Endothelial cell of umbilical vein (primary cell): ENCODE data around the gene ENPP3. TPM values are rescaled to one million over a fixed set of nuclear protein-coding genes. Genes with fewer than 3 reads are reported as not detected.

Experiments
- Bru-seq: library from RNA; stranded (reverse); fragments of 400-500 nt; gene quantifications from one replicate; lab custom pipeline; 2021; lab: Mats Ljungman, UMichigan
- BruChase-seq, 2 experiments: library from RNA; stranded (reverse); fragments of 400-500 nt; gene quantifications; one replicate each; lab custom pipeline; 2021; lab: Mats Ljungman, UMichigan
- BruUV-seq: library from RNA; stranded (reverse); fragments of 400-500 nt; replicated peaks from 2 replicates; lab custom pipeline; 2021; lab: Mats Ljungman, UMichigan
- CTCF ChIA-PET: fragments of 300-600, 350-600 bp; sonication (Branson Sonifier 250); formaldehyde crosslinking; loops from one replicate; lab custom pipeline; 2021; ENCODE audit warnings: antibody characterized with exemption, inconsistent platforms; lab: Charles Lee
- POLR2A ChIA-PET: fragments of 300-600, 350-600 bp; sonication (Branson Sonifier 250); formaldehyde crosslinking; loops from one replicate; lab custom pipeline; 2021; ENCODE audit warnings: antibody characterized with exemption, inconsistent platforms; lab: Charles Lee
- DNase-seq: peaks from one replicate; pipeline ENCODE4 v3.0.0-alpha.2; 2011; ENCODE audit warnings: low read depth, low spot score
- FAIRE-seq: peaks from 2 replicates; lab custom pipeline; 2011; peaks lifted over from hg19 to GRCh38; lab: Jason Lieb, UNC
- H2AFZ ChIP-seq: 2 replicates; pipeline ENCODE4 v1.6.0; 2012; ENCODE audit warnings: low read depth, low read length, control low read depth, inconsistent platforms
- H3K27ac ChIP-seq: 2 replicates; pipeline ENCODE4 v1.5.1; 2011; ENCODE audit warnings: low read depth, mild to moderate bottlenecking, control low read depth, low read length, moderate library complexity; ENCODE audit not compliant: insufficient read depth
- H3K27me3 ChIP-seq, 2 experiments: 2 replicates each; pipeline versions ENCODE4 v1.6.0 to v1.6.1; 2011; ENCODE audit warnings: low read length in 2 of 2, mixed read lengths in 1 of 2; ENCODE audit not compliant: control insufficient read depth in 2 of 2, insufficient read depth in 2 of 2
- H3K36me3 ChIP-seq, 2 experiments: 2 replicates in 1 of 2; 3 replicates in 1 of 2; pipeline ENCODE4 v1.5.1; 2011; ENCODE audit warnings: low read length in 2 of 2, mild to moderate bottlenecking in 1 of 2, moderate library complexity in 1 of 2; ENCODE audit not compliant: control insufficient read depth in 2 of 2, insufficient read depth in 2 of 2; ENCODE audit errors: extremely low read depth in 1 of 2
- H3K4me1 ChIP-seq: 3 replicates; pipeline ENCODE4 v1.5.1; 2011; ENCODE audit warnings: mild to moderate bottlenecking, low read length; ENCODE audit not compliant: control insufficient read depth, insufficient read depth; ENCODE audit errors: extremely low read depth
- H3K4me2 ChIP-seq: 2 replicates; pipeline ENCODE4 v1.6.1; 2011; ENCODE audit warnings: low read length, control low read depth, mixed read lengths; ENCODE audit not compliant: insufficient read depth
- H3K4me3 ChIP-seq, 3 experiments: fragments of 200-600 bp in 1 of 3; sonication (generic), shearing (Covaris generic) in 1 of 3; replicated peaks in 1 of 3; 2 replicates each; pipeline ENCODE4 v1.5.1; 2011 to 2016; ENCODE audit warnings: control low read depth in 3 of 3, low read length in 3 of 3, mild to moderate bottlenecking in 2 of 3, inconsistent platforms in 1 of 3, low read depth in 1 of 3, moderate library complexity in 1 of 3; ENCODE audit not compliant: insufficient read depth in 1 of 3
- H3K79me2 ChIP-seq: 2 replicates; pipeline ENCODE4 v1.6.0; 2012; ENCODE audit warnings: low read length, inconsistent platforms; ENCODE audit not compliant: control insufficient read depth, insufficient read depth
- H3K9ac ChIP-seq: replicated peaks from 2 replicates; pipeline ENCODE3; 2011; ENCODE audit warnings: low read length, control low read depth; ENCODE audit not compliant: insufficient read depth; ENCODE audit errors: extremely low read depth
- H3K9me1 ChIP-seq: replicated peaks from 3 replicates; pipeline ENCODE4 v1.6.0; 2011; ENCODE audit warnings: mild to moderate bottlenecking, low read length; ENCODE audit not compliant: control insufficient read depth, insufficient read depth; ENCODE audit errors: extremely low read depth
- H3K9me3 ChIP-seq: replicated peaks from 2 replicates; pipeline ENCODE4 v1.5.1; 2012; ENCODE audit warnings: low read length, inconsistent platforms; ENCODE audit not compliant: control insufficient read depth, insufficient read depth
- H4K20me1 ChIP-seq: replicated peaks from 2 replicates; pipeline ENCODE3; 2011; ENCODE audit warnings: mild to moderate bottlenecking, low read length; ENCODE audit not compliant: control insufficient read depth, insufficient read depth; ENCODE audit errors: extremely low read depth
- CTCF ChIP-seq, 2 donors: IDR thresholded peaks; 1 replicate in 1 of 2; 2 replicates in 1 of 2; pipeline ENCODE4 v1.5.1; 2011; ENCODE audit warnings: low read length in 2 of 2, mild to moderate bottlenecking in 2 of 2, moderate library complexity in 2 of 2, control low read depth in 1 of 2, inconsistent platforms in 1 of 2, low read depth in 1 of 2; ENCODE audit not compliant: insufficient read depth in 1 of 2; ENCODE audit errors: extremely low read depth in 1 of 2
- EZH2 ChIP-seq: IDR thresholded peaks from 2 replicates; pipeline ENCODE4 v1.6.1; 2012; ENCODE audit warnings: borderline replicate concordance, low read depth, mild to moderate bottlenecking, moderate library complexity, low read length, inconsistent platforms; ENCODE audit not compliant: severe bottlenecking
- FOS ChIP-seq: IDR thresholded peaks from 2 replicates; pipeline ENCODE4 v1.6.1; 2011; ENCODE audit warnings: mild to moderate bottlenecking, low read length, moderate library complexity, borderline replicate concordance; ENCODE audit not compliant: insufficient read depth
- GATA2 ChIP-seq: IDR thresholded peaks from 2 replicates; pipeline ENCODE4 v1.7.0; 2011; ENCODE audit warnings: low read depth, mild to moderate bottlenecking, moderate library complexity, mixed read lengths, low read length; ENCODE audit not compliant: insufficient read length, insufficient read depth
- MYC ChIP-seq: IDR thresholded peaks from one replicate; pipeline ENCODE4 v1.6.1; 2011; ENCODE audit warnings: mild to moderate bottlenecking, low read depth, low read length
- POLR2A ChIP-seq: IDR thresholded peaks from 2 replicates; pipeline ENCODE4 v1.6.1; 2012; ENCODE audit warnings: low read depth, mild to moderate bottlenecking, control low read depth, low read length
- dilution Hi-C: fragments of 300-500 bp; cut with MboI; formaldehyde crosslinking; loops from one replicate; pipeline ENCODE4 v1.15.0; 2019; ENCODE audit warnings: low sequenced_read_pairs; ENCODE audit not compliant: extremely low pct_ligation_motif_present
- intact Hi-C: fragments of 100-400 bp; cut with micrococcal nuclease; formaldehyde crosslinking; loops from one replicate; pipeline ENCODE4 v1.10.0; 2022
- long read RNA-seq: library from polyadenylated mRNA; stranded (forward); transcript quantifications from one replicate; pipeline ENCODE4 v2.0.0, GENCODE V29; 2021
- polyA minus RNA-seq, 3 experiments: library from RNA; depleted of rRNA, polyadenylated mRNA; stranded (reverse); fragments of >200 nt; gene quantifications; 1 replicate in 1 of 3; 2 replicates in 2 of 3; pipeline ENCODE4 v1.2.3, GENCODE V29; 2011
- polyA plus RNA-seq, 4 experiments: library from polyadenylated mRNA; depleted of rRNA in 3 of 4; stranded (reverse) in 3 of 4; unstranded in 1 of 4; fragments of >200 nt; gene quantifications; 2 replicates each; pipeline versions ENCODE4 v1.2.1 to v1.2.3, GENCODE V29; 2011 to 2012; ENCODE audit warnings: missing spikeins in 1 of 4
- total RNA-seq: library from RNA; stranded (reverse); gene quantifications from 2 replicates; pipeline ENCODE4 v1.2.3, GENCODE V29; 2021

The ENPP3 gene
- total RNA-seq, result not detected in 2 replicates
- polyA plus RNA-seq, result not detected in 2 replicates
- not detected in 2 replicates for polyA plus RNA-seq (2011; cell fraction: cytosol; rRNA removed)
- 0.07 and 0.08 TPM in 2 replicates for polyA plus RNA-seq (2011; cell fraction: nucleus; rRNA removed)
- not detected in 2 replicates for polyA plus RNA-seq (2012)
- polyA minus RNA-seq, result 0.59 TPM in 1 of 2 replicates, not detected in the other
- not detected for polyA minus RNA-seq (2011; cell fraction: cytosol; rRNA and poly(A)+ RNA removed)
- polyA minus RNA-seq (2011; cell fraction: nucleus; rRNA and poly(A)+ RNA removed), result not detected in 2 replicates
- Bru-seq, nascent RNA, result percentile 5 among the genes with signal in this experiment
- BruChase-seq, experiment 1, labeled RNA remaining after a 6-hour chase, result percentile 6 among the genes with signal in this experiment
- percentile 8 among the genes with signal in this experiment for BruChase-seq, experiment 2, labeled RNA remaining after a 2-hour chase
- long read RNA-seq, result 0 reads

GRCh38 chr6:131636880-131637792 lies at the start of gene ENPP3:
ENPP3 (plus strand) TSS chr6:131637302; CDS start chr6:131637385, 83 bp downstream.
- no peak for FAIRE-seq
- Histone ChIP-seq H3K4me2 (no peak within 1 kb of the TSS), H3K27ac (no peak within 1 kb of the TSS), H3K36me3 (no peaks in the 10 kb centered on the region), H2AFZ (no peak within 1 kb of the TSS), H3K9ac (no peak within 1 kb of the TSS), H3K79me2 (no peaks in the 10 kb centered on the region), H3K9me1 (no peaks in the 10 kb centered on the region), H3K27me3 (peaks cover 1 to 10% of the 10 kb centered on the region in 2 experiments), H3K4me3 (no peak within 1 kb of the TSS), H3K4me1 (no peaks in the 10 kb centered on the region), H3K9me3 (no peaks in the 10 kb centered on the region), H4K20me1 (no peaks in the 10 kb centered on the region)
- ChIA-PET POLR2A (no interaction called here), CTCF (interaction anchor here (1.2 kb wide), 1 partner anchor 9 kb away, joined by 8 read pairs; the partner anchor contains the start of gene MED23)
- no TSS peak for BruUV-seq
- intact Hi-C loops (no loop called here), dilution Hi-C loops (no loop called here)
- DNase-seq, result no peak
- TF ChIP-seq MYC (no peak), EZH2 (no peak), POLR2A (no peak), FOS (no peak), CTCF (IDR thresholded peaks at IDR 0.05; ENCODE audit: extremely low read depth in 1 of 2, insufficient read depth in 1 of 2, low read depth in 1 of 2, low read length in 2 of 2) (no peak), GATA2 (no peak)
